Measurements from ENCODE around the gene RSAD1. TPM values are rescaled to one million over a fixed set of nuclear protein-coding genes. Genes with fewer than 3 reads are reported as not detected.

Gene RSAD1
- total RNA-seq, 4 donors from 2014 or later: 27.3 to 41.3 (median 30.1) TPM

- TF ChIP-seq CTCF (IDR thresholded peaks at IDR 0.05): no peak
- H3K4me1 ChIP-seq: peaks cover 21% of the 10 kb centered on the region
- no peak overlapping the region for H3K4me3 ChIP-seq
- no peak for DNase-seq (ENCODE audit: low spot score in 2 of 2)
- H3K27me3 ChIP-seq: no peaks in the 10 kb centered on the region
- H3K36me3 ChIP-seq: no peaks in the 10 kb centered on the region
- no peaks in the 10 kb centered on the region for H3K9me3 ChIP-seq
- WGBS: 75% methylated on average over 10 of the region's 13 CpGs
- H3K27ac ChIP-seq: peak overlapping the region; percentile 29
Measured at GRCh38 chr17:50518384-50519023, 39.8 kb downstream of the RSAD1 start.

GRCh38 chr17:50519141-50519834, 40.6 kb downstream of the RSAD1 start:
- no peaks in the 10 kb centered on the region for H3K27me3 ChIP-seq
- 86% methylated on average over 8 of the region's 8 CpGs for WGBS
- H3K4me3 ChIP-seq: no peak overlapping the region
- no peak overlapping the region for H3K27ac ChIP-seq
- no peaks in the 10 kb centered on the region for H3K9me3 ChIP-seq
- TF ChIP-seq CTCF (IDR thresholded peaks at IDR 0.05) (no peak), EP300 (IDR thresholded peaks at IDR 0.05) (no peak), POLR2A (IDR thresholded peaks at IDR 0.05) (no peak), POLR2AphosphoS5 (IDR thresholded peaks at IDR 0.05) (no peak)
- no peak for DNase-seq (ENCODE audit: low spot score in 2 of 2)
- H3K4me1 ChIP-seq: peaks cover 20% of the 10 kb centered on the region
- H3K36me3 ChIP-seq: no peaks in the 10 kb centered on the region

GRCh38 chr17:50520483-50520882, 41.8 kb downstream of the RSAD1 start:
- TF ChIP-seq POLR2A (IDR thresholded peaks at IDR 0.05) (no peak), CTCF (IDR thresholded peaks at IDR 0.05) (no peak), EP300 (IDR thresholded peaks at IDR 0.05) (no peak), POLR2AphosphoS5 (IDR thresholded peaks at IDR 0.05) (no peak)
- Histone ChIP-seq H3K36me3 (no peaks in the 10 kb centered on the region), H3K9me3 (no peaks in the 10 kb centered on the region), H3K4me1 (peaks cover 8% of the 10 kb centered on the region), H3K4me3 (no peak overlapping the region), H3K27me3 (no peaks in the 10 kb centered on the region), H3K27ac (no peak overlapping the region)
- DNase-seq (ENCODE audit: low spot score in 2 of 2): no peak
- 91% methylated on average over 2 of the region's 2 CpGs for WGBS

GRCh38 chr17:50521514-50521913, 42.9 kb downstream of the RSAD1 start:
- Histone ChIP-seq H3K27me3 (no peaks in the 10 kb centered on the region), H3K36me3 (no peaks in the 10 kb centered on the region), H3K27ac (no peak overlapping the region), H3K4me1 (peaks cover 7% of the 10 kb centered on the region), H3K4me3 (no peak overlapping the region), H3K9me3 (no peaks in the 10 kb centered on the region)
- 71% methylated on average over 2 of the region's 2 CpGs for WGBS
- DNase-seq (ENCODE audit: low spot score in 2 of 2): no peak
- TF ChIP-seq CTCF (IDR thresholded peaks at IDR 0.05) (no peak), POLR2AphosphoS5 (IDR thresholded peaks at IDR 0.05) (no peak), POLR2A (IDR thresholded peaks at IDR 0.05) (no peak), EP300 (IDR thresholded peaks at IDR 0.05) (no peak)

GRCh38 chr17:50522766-50523165, 44.1 kb downstream of the RSAD1 start:
- WGBS: 88% methylated on average over 10 of the region's 10 CpGs
- Histone ChIP-seq H3K4me3 (no peak overlapping the region), H3K36me3 (no peaks in the 10 kb centered on the region), H3K27ac (no peak overlapping the region), H3K9me3 (no peaks in the 10 kb centered on the region), H3K4me1 (no peaks in the 10 kb centered on the region), H3K27me3 (no peaks in the 10 kb centered on the region)
- TF ChIP-seq POLR2AphosphoS5 (IDR thresholded peaks at IDR 0.05): no peak
- no peak for TF ChIP-seq CTCF (IDR thresholded peaks at IDR 0.05)
- no peak for TF ChIP-seq EP300 (IDR thresholded peaks at IDR 0.05)
- no peak for TF ChIP-seq POLR2A (IDR thresholded peaks at IDR 0.05)
- DNase-seq (ENCODE audit: low spot score in 2 of 2): no peak

Data from suprapubic skin (tissue), 4 donors.